A673 (cell line): ENCODE results near the gene HOXA9. TPM values are rescaled to one million over a fixed set of nuclear protein-coding genes. Genes with fewer than 3 reads are reported as not detected.

ENCODE experiments used
- BruUV-seq: library from RNA; stranded (reverse); fragments of 400-500 nt; replicated peaks from 2 replicates; lab custom pipeline; 2021; lab: Mats Ljungman, UMichigan
- CTCF ChIA-PET: fragments of 300-600 bp; sonication (Branson Sonifier 250); formaldehyde crosslinking; loops from one replicate; lab custom pipeline; 2022; ENCODE audit warnings: antibody characterized with exemption; lab: Charles Lee
- POLR2A ChIA-PET: fragments of 300-600 bp; sonication (Branson Sonifier 250); formaldehyde crosslinking; loops from one replicate; lab custom pipeline; 2022; ENCODE audit warnings: antibody characterized with exemption; ENCODE audit not compliant: low non-redundant PET; lab: Charles Lee
- DNase-seq: peaks from one replicate; pipeline ENCODE4 v3.0.0-alpha.2; 2015; ENCODE audit warnings: low spot score
- H3K27ac ChIP-seq: fragments of 200-600 bp; sonication (generic); 2 replicates; pipeline ENCODE4 v1.5.1; 2016; ENCODE audit warnings: mixed run types, low read depth, mild to moderate bottlenecking, mixed read lengths, antibody characterized with exemption, low read length; ENCODE audit not compliant: poor library complexity, severe bottlenecking
- H3K27me3 ChIP-seq: fragments of 200-600 bp; sonication (generic); replicated peaks from 2 replicates; pipeline ENCODE4 v1.6.1; 2017; ENCODE audit warnings: mixed run types, low read depth, mild to moderate bottlenecking, mixed read lengths, antibody characterized with exemption, low read length; ENCODE audit not compliant: insufficient read depth, poor library complexity
- H3K36me3 ChIP-seq: fragments of 200-600 bp; sonication (generic); 2 replicates; pipeline ENCODE4 v1.6.1; 2016; ENCODE audit warnings: mixed run types, mild to moderate bottlenecking, mixed read lengths, antibody characterized with exemption, low read length; ENCODE audit not compliant: insufficient read depth, poor library complexity, severe bottlenecking
- H3K4me1 ChIP-seq: fragments of 200-600 bp; sonication (generic); 2 replicates; pipeline ENCODE4 v1.6.1; 2017; ENCODE audit warnings: mixed run types, mild to moderate bottlenecking, mixed read lengths, antibody characterized with exemption, low read length; ENCODE audit not compliant: insufficient read depth, poor library complexity, severe bottlenecking
- H3K4me3 ChIP-seq: fragments of 200-600 bp; sonication (generic); 2 replicates; pipeline ENCODE4 v1.5.1; 2016; ENCODE audit warnings: low read depth, mixed run types, mild to moderate bottlenecking, mixed read lengths, low read length; ENCODE audit not compliant: poor library complexity, severe bottlenecking
- H3K9me3 ChIP-seq: fragments of 200-600 bp; sonication (generic); 2 replicates; pipeline ENCODE4 v1.6.1; 2016; ENCODE audit warnings: mixed run types, low read depth, mild to moderate bottlenecking, mixed read lengths, antibody characterized with exemption, low read length; ENCODE audit not compliant: poor library complexity, severe bottlenecking
- EZH2 ChIP-seq: fragments of 200-600 bp; sonication (generic); IDR thresholded peaks from 2 replicates; pipeline ENCODE4 v1.6.1; 2017; ENCODE audit warnings: borderline replicate concordance, low read depth, mild to moderate bottlenecking, mixed read lengths, antibody characterized with exemption, low read length; ENCODE audit not compliant: poor library complexity, severe bottlenecking
- intact Hi-C: fragments of 100-400 bp; cut with micrococcal nuclease; formaldehyde crosslinking; loops from one replicate; pipeline ENCODE4 v1.10.0; 2022; ENCODE audit not compliant: unreplicated experiment
- total RNA-seq: library from RNA; stranded (reverse); gene quantifications from 2 replicates; pipeline ENCODE4 v1.2.3, GENCODE V29; 2021
- TF ChIP-seq, protein P1 (sequence below): fragments of 300-800, 200-600 bp; sonication (generic); conservative IDR thresholded peaks from 2 replicates; pipeline ENCODE4 v1.5.1; 2017; ENCODE audit warnings: low read depth, mild to moderate bottlenecking, antibody characterized with exemption, low read length, moderate library complexity, mixed read lengths

The HOXA9 gene
- total RNA-seq, 1 experiment from 2014 or later, result not detected

DNA sequence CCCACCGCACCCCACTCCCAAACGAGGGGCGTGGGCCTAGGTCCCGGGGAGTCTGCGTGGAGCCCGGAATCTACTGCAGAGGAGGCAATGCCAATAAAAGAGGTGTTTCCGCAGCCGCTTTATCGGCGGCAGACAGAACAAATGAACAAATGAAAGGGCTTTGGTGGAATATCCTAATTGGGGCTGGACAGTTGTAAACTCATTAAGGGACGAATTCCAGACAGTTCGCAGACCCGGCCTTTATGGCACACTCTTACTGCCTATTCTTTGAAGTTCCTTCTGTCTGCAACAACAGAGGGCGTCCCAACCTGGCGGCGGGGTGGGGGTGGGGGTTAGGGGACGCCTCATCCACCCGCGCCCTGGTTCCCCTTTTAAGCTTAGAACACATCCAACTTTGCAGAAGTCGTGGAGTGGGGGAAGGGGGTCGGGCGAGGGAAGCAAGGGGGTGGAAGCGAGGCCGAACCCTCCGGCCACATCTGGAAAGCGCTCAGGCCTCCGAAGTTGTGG lies 4.1 kb downstream of the HOXA9 start:
- POLR2A ChIA-PET, result no interaction called here
- DNase-seq, result no peak
- TF ChIP-seq, protein P1, sequence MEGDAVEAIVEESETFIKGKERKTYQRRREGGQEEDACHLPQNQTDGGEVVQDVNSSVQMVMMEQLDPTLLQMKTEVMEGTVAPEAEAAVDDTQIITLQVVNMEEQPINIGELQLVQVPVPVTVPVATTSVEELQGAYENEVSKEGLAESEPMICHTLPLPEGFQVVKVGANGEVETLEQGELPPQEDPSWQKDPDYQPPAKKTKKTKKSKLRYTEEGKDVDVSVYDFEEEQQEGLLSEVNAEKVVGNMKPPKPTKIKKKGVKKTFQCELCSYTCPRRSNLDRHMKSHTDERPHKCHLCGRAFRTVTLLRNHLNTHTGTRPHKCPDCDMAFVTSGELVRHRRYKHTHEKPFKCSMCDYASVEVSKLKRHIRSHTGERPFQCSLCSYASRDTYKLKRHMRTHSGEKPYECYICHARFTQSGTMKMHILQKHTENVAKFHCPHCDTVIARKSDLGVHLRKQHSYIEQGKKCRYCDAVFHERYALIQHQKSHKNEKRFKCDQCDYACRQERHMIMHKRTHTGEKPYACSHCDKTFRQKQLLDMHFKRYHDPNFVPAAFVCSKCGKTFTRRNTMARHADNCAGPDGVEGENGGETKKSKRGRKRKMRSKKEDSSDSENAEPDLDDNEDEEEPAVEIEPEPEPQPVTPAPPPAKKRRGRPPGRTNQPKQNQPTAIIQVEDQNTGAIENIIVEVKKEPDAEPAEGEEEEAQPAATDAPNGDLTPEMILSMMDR, result no peak
- TF ChIP-seq EZH2, result no peak
- Histone ChIP-seq H3K27ac (no peak overlapping the region), H3K4me1 (no peaks in the 10 kb centered on the region), H3K27me3 (peaks cover 61% of the 10 kb centered on the region), H3K9me3 (no peaks in the 10 kb centered on the region), H3K36me3 (no peaks in the 10 kb centered on the region), H3K4me3 (peak overlapping the region; percentile 50)
- intact Hi-C loops, result loop anchor here (2.0 to 10.0 kb wide), 3 partner anchors 478 to 1266 kb away; no protein-coding TSS in a partner anchor
- no TSS peak for BruUV-seq
- CTCF ChIA-PET, result interaction anchor here (0.6 to 1.7 kb wide), 10 partner anchors 11 to 793 kb away, joined by 3 to 14 read pairs (median 5); partner anchors contain the start of gene HOXA5

GRCh38 chr7:27160546-27161213 lies 4.7 kb downstream of the HOXA9 start:
- peak; percentile 87 for DNase-seq
- H3K27me3 ChIP-seq, result peaks cover 61% of the 10 kb centered on the region

DNA sequence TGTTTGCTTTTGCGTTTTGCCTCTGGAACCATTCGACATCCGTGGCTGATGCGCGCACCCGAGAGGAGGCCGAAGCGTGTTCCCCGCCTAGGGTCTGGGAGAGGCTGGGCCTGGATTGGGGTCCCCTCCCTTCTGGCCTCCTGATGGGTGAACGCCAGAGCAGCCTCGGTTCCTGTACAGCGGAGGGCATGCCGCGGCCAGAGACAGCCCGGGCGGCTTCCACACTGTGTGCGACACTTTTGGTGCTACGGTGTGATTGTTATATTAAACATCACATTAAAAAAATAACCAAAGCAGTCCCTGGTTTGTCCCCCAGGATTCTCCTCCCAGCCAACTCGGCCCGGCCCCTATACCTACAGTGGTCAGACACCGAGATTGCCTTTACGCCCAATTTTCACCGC lies 5.2 kb downstream of the HOXA9 start:
- no peak for DNase-seq
- intact Hi-C loops, result loop anchor here (2.0 to 10.0 kb wide), 3 partner anchors 477 to 1265 kb away; no protein-coding TSS in a partner anchor
- no peak overlapping the region for H3K27ac ChIP-seq
- peak overlapping the region; percentile 50 for H3K4me3 ChIP-seq
- peaks cover 7% of the 10 kb centered on the region for H3K4me1 ChIP-seq
- POLR2A ChIA-PET, result no interaction called here
- CTCF ChIA-PET, result interaction anchor here (1.7 kb wide), 1 partner anchor 478 kb away, joined by 9 read pairs; no protein-coding TSS in a partner anchor
- H3K36me3 ChIP-seq, result no peaks in the 10 kb centered on the region
- peaks cover 61% of the 10 kb centered on the region for H3K27me3 ChIP-seq
- no peak for TF ChIP-seq EZH2
- TF ChIP-seq, protein P1, result no peak
- no TSS peak for BruUV-seq
- no peaks in the 10 kb centered on the region for H3K9me3 ChIP-seq

More at GRCh38 chr7:27160546-27161213, 4.7 kb downstream of the HOXA9 start:
- no TSS peak for BruUV-seq
- Histone ChIP-seq H3K36me3 (no peaks in the 10 kb centered on the region), H3K4me1 (peaks cover 4% of the 10 kb centered on the region), H3K27ac (no peak overlapping the region), H3K9me3 (no peaks in the 10 kb centered on the region), H3K4me3 (peak overlapping the region; percentile 50)
- CTCF ChIA-PET, result interaction anchor here (0.6 to 1.7 kb wide), 10 partner anchors 10 to 792 kb away, joined by 3 to 14 read pairs (median 5); partner anchors contain the start of gene HOXA5
- intact Hi-C loops, result loop anchor here (2.0 to 10.0 kb wide), 3 partner anchors 478 to 1266 kb away; no protein-coding TSS in a partner anchor
- POLR2A ChIA-PET, result no interaction called here
- TF ChIP-seq, protein P1, result peak; percentile 96
- no peak for TF ChIP-seq EZH2
